GM18951 (cell line): ENCODE data around the gene GATD1.

Experiments used
- POLR2A ChIP-seq: IDR thresholded peaks from 4 replicates; pipeline ENCODE4 v1.6.1; 2011; ENCODE audit warnings: mild to moderate bottlenecking; ENCODE audit not compliant: insufficient read length, insufficient read depth; ENCODE audit errors: extremely low read depth
- in situ Hi-C: fragments of 300-500 bp; cut with MboI; formaldehyde crosslinking; loops from one replicate; pipeline ENCODE4 v1.12.0; 2022; ENCODE audit warnings: low sequenced_read_pairs, mixed read lengths, inconsistent platforms; ENCODE audit not compliant: unreplicated experiment

Gene GATD1

GRCh38 chr11:722346-722811 is 54.9 kb downstream of the GATD1 start:
- in situ Hi-C loops: no loop called here
- TF ChIP-seq POLR2A: no peak

GRCh38 chr11:721741-722345 is 55.4 kb downstream of the GATD1 start:
- in situ Hi-C loops: no loop called here
- TF ChIP-seq POLR2A: no peak

- TF ChIP-seq POLR2A: no peak
- in situ Hi-C loops: no loop called here
These were observed 56.0 kb downstream of the GATD1 start for GRCh38 chr11:721247-721740.

GRCh38 chr11:720642-721246 is 56.5 kb downstream of the GATD1 start:
- no peak for TF ChIP-seq POLR2A

GRCh38 chr11:720017-720641 is 57.2 kb downstream of the GATD1 start:
- in situ Hi-C loops: no loop called here

More at GRCh38 chr11:720642-721246, 56.5 kb downstream of the GATD1 start:
- in situ Hi-C loops: no loop called here

GRCh38 chr11:719214-720016 is 57.9 kb downstream of the GATD1 start:
- no peak for TF ChIP-seq POLR2A
- in situ Hi-C loops: no loop called here

More at GRCh38 chr11:720017-720641, 57.2 kb downstream of the GATD1 start:
- no peak for TF ChIP-seq POLR2A
